ENCODE results near the gene EDIL3. TPM values are rescaled to one million over a fixed set of nuclear protein-coding genes. Genes with fewer than 3 reads are reported as not detected.
"Not testable (repeated sequence)": the region's sequence is repeated elsewhere in the genome, so short reads cannot be mapped to it uniquely, and the experiment has no call there.

Gene EDIL3
- polyA plus RNA-seq, 5 donors = 24.6 to 51.9 (median 44.2) TPM

- DNase-seq = peak in 1 of 2 donors; percentile 31
Observed at GRCh38 chr5:84381502-84382362, 2.9 kb downstream of the EDIL3 start.

- no peak for DNase-seq
Observed at GRCh38 chr5:84379749-84380148, 4.9 kb downstream of the EDIL3 start.

GRCh38 chr5:84378961-84379360 is 5.7 kb downstream of the EDIL3 start:
- DNase-seq = no peak

GRCh38 chr5:84378420-84378819 is 6.3 kb downstream of the EDIL3 start:
- DNase-seq = no peak

DNA sequence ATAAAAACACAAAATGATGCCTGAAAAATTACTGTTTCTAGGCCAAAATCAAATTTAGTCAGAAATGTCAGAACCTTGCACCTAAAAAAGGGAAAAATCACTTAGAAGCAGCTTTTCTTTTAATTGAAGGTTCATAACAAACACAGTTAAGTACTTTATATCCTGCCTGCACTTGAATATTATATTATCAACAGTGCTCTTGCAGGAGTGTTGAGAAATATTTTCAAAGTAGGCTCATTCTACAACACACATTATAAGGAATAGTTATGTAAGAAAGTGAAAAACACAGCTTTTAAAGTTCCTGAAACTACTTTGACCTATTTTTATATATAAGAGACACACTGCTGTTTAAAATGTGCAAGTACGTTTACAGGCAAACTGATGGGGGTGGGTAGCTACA is 8.3 kb downstream of the EDIL3 start:
- DNase-seq = no peak

DNA sequence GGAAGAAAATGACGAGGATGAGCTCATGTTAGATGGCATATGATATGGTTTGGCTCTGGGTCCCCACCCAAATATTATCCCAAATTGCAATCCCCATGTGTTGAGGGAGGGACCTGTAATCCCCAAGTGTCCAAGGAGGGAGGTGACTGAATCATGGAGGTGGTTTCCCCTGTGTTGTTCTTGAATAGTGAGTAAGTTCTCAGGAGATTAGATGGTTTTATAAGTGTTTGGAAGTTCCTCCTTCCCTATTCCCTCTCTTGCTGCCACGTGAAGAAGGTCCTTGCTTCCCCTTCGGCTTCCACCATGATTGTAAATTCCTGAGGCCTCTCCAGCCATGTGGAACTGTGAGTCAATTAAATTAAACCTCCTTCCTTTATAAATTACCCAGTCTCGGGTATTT is 10.1 kb downstream of the EDIL3 start:
- no peak for DNase-seq

- no peak for DNase-seq
Observed at GRCh38 chr5:84373506-84373905, 11.2 kb downstream of the EDIL3 start.

GRCh38 chr5:84372066-84372695 is 12.5 kb downstream of the EDIL3 start:
- no peak for DNase-seq

DNA sequence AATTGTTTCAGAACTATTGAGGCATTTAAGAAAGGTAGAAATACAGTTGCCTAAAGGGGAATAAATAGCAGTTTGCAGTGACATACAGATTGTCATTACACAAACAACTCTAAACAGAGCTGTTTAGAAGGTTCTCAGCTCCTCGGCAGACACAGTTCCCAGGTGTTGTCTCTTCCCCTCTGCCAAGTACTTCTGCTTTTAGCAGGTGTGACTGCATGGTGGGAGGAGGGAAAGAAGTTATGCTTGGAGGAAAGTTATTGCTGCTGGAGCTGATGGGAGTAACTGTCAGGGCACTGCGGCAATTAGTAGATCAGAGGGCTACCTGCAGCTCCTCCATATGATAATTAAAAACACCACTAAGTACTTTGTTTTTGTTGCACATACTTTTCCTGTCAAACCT is 14.5 kb downstream of the EDIL3 start:
- no peak for DNase-seq

DNA sequence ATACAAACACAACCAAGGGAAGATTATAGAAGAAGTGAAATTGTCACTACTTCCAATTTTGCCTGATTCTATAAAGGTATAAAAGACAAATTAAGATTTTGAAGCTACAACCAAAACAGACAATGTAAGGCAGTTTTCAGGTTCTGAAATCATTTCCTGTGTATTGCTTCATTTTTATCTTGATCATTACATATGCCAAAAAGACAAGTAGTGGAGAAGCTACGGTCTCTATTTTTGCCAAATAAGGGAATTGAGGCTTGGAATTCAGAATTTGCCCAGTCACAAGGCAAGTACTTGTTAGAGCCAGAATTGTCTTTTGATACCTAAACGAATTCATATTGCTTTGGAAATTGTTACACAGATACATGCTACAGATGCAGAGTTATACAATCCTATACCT is 20.6 kb downstream of the EDIL3 start:
- DNase-seq = no peak

GRCh38 chr5:84362061-84362720 is 22.5 kb downstream of the EDIL3 start:
- DNase-seq = no peak

GRCh38 chr5:84361572-84361971 is 23.1 kb downstream of the EDIL3 start:
- no peak for DNase-seq

DNA sequence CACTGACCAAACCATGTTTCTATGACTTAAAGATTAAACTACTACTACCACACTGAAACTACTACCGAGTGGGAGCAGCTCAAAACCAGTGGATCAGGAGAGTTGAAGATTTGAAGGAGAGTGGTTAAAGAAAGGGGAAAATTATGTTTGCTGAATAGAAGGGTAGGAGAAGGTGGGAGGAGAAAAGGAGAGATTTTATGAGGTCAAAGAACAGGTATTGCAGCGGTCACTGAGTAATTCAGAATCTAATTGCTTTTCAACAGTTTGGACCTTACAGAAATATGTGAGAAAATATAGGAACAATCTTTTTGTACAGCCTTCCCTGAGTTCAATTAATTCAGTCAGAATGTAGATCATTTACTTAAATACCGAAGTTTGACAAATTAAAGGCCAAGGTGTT is 24.6 kb downstream of the EDIL3 start:
- DNase-seq = no peak

DNA sequence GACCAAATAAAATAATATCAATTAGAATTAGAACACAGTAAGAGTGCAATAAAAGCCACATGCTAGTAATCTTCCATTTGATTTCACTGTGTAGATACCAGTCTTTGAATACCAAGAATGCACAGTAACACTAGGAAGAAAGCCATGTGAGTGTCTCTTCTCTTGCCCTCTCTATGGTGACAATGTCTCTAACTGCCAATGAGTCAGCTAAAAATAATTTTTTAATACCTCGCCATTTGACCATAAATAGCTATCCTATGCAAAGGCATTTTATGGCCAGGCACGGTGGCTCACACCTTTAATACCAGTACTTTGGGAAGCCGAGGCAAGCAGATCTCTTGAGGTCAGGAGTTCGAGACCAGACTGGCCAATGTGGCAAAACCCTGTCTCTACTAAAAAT is 30.6 kb downstream of the EDIL3 start:
- no peak for DNase-seq

DNA sequence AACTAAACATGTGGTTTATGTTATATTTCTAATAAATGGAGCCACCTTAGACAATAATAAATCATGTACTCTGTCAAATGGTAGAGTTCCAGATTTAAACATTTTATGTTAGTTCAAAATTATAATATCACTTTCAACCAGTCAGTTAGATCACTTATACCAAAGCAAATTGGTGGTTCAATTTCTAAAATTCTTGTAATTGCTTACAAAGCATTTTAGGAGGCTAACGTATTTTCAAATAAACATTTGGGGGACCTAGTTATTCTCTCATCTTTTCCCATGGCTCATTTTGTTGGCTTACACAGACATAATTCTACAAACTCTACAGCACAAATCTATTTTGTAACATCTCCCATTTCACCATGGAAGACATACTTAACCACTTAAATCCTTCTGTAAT is 39.9 kb downstream of the EDIL3 start:
- DNase-seq = no peak

GRCh38 chr5:84343171-84343570 is 41.5 kb downstream of the EDIL3 start:
- no peak for DNase-seq

DNA sequence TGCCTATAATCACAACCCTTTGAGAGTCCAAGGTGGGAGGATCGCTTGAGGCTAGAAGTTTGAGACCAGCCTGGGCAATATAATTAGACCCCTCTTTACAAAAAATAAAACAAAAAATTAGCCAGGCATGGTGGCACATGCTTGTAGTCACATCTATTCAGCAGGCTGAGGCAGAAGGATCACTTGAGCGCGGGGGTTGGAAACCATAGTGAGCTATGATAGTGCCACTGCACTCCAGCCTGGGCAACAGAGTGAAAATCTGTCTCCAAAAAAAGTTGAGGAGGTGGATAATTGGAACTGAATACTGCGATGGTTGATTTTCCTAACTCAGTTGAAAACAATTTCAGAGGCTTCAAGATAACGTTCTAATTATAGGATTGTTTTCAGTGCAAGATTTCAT is 52.6 kb downstream of the EDIL3 start:
- DNase-seq = no peak

GRCh38 chr5:84327591-84327990 is 57.1 kb downstream of the EDIL3 start:
- DNase-seq = no peak

DNA sequence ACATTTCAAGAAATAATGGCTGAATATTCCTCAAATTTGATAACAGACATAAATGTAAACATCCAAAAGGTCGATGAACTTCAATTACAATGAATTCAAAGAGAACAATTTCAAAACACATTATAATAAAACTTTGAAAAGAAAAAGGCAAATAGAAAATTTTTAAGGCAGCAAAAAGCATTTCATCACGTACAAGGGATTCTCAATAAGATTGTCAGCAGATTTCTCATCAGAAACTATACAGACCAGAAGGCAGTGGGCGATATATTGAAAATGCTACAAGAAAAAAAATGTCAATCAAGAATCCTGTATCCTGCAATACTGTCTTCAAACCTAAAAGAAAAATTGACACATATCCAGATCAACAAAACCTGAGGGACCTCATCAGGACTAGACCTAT is 62.0 kb downstream of the EDIL3 start:
- no peak for DNase-seq

DNA sequence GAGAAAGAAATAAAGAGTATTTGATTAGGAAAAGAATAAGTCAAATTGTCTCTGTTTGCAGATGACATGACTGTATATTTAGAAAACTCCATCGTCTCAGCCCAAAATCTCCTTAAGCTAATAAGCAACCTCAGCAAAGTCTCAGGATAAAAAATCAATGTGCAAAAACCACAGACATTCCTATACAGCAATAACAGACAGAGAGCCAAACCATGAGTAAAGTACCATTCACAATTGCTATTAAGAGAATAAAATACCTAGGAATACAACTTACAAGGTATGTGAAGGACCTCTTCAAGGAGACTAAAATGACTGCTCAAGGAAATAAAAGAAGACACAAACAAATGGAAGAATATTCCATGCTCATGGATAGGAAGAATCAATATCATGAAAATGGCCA is 66.9 kb downstream of the EDIL3 start:
- DNase-seq = not testable (repeated sequence)

DNA sequence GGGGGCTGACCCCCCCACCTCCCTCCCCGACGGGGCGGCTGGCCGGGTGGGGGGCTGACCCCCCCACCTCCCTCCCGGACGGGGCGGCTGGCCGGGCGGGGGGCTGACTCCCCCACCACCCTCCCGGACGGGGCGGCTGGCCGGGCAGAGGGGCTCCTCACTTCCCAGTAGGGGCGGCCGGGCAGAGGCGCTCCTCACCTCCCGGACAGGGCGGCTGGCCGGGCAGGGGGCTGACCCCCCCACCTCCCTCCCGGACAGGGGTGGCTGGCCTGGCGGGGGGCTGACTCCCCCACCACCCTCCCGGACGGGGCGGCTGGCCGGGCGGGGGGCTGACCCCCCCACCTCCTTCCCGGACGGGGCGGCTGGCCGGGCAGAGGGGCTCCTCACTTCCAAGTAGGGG is 72.4 kb downstream of the EDIL3 start:
- not testable (repeated sequence) for DNase-seq

- DNase-seq = not testable (repeated sequence)
Observed at GRCh38 chr5:84309850-84310249, 74.8 kb downstream of the EDIL3 start.

DNA sequence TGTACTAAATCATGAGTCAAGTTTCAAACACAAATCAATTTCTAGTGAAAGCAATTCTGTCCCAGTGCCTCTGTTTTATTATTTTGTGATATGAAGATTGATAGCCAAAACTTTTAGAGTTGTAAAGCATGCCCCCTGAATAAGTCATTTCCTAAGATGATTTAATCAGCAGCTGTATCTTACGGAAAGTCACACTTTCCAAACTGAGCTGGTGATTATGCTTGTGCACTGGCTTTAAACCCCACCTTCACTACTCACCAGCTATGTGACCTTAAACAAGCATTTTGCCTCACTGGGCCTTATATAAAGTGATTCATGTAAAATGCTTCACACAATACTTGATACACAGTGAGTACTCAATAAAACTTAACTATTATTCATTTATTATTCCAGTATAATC is 78.1 kb downstream of the EDIL3 start:
- DNase-seq = no peak
